ENCODE results near the gene CD160. TPM values are rescaled to one million over a fixed set of nuclear protein-coding genes. Genes with fewer than 3 reads are reported as not detected.
"Not testable (repeated sequence)": the region's sequence is repeated elsewhere in the genome, so short reads cannot be mapped to it uniquely, and the experiment has no call there.

The CD160 gene
- total RNA-seq, 1 experiment from 2014 or later, result not detected

GRCh38 chr1:145730900-145731299 lies 11.6 kb downstream of the CD160 start:
- Histone ChIP-seq H3K4me3 (no peak overlapping the region), H3K9me3 (no peaks in the 10 kb centered on the region), H3K27me3 (no peaks in the 10 kb centered on the region), H3K36me3 (no peaks in the 10 kb centered on the region)
- no peak for DNase-seq

GRCh38 chr1:145736191-145736590 lies 16.9 kb downstream of the CD160 start:
- Histone ChIP-seq H3K27me3 (no peaks in the 10 kb centered on the region), H3K9me3 (no peaks in the 10 kb centered on the region), H3K36me3 (peaks cover 11% of the 10 kb centered on the region), H3K4me3 (no peak overlapping the region)
- no peak for DNase-seq

GRCh38 chr1:145740269-145740668 lies 21.0 kb downstream of the CD160 start:
- no peak for DNase-seq
- H3K27me3 ChIP-seq, result no peaks in the 10 kb centered on the region
- no peaks in the 10 kb centered on the region for H3K9me3 ChIP-seq
- H3K36me3 ChIP-seq, result peaks cover 46% of the 10 kb centered on the region
- H3K4me3 ChIP-seq, result no peak overlapping the region

GRCh38 chr1:145747398-145748247 lies 28.3 kb downstream of the CD160 start:
- Histone ChIP-seq H3K9me3 (no peaks in the 10 kb centered on the region), H3K4me3 (no peak overlapping the region), H3K36me3 (peaks cover 73% of the 10 kb centered on the region), H3K27me3 (no peaks in the 10 kb centered on the region)
- no peak for DNase-seq

- no peak overlapping the region for H3K4me3 ChIP-seq
- H3K36me3 ChIP-seq, result peaks cover 55% of the 10 kb centered on the region
- H3K27me3 ChIP-seq, result no peaks in the 10 kb centered on the region
- no peaks in the 10 kb centered on the region for H3K9me3 ChIP-seq
- DNase-seq, result no peak
Measured at GRCh38 chr1:145750426-145750825, 31.1 kb downstream of the CD160 start.

- H3K9me3 ChIP-seq, result no peaks in the 10 kb centered on the region
- peaks cover 47% of the 10 kb centered on the region for H3K36me3 ChIP-seq
- H3K4me3 ChIP-seq, result no peak overlapping the region
- no peaks in the 10 kb centered on the region for H3K27me3 ChIP-seq
- DNase-seq, result peak; percentile 83
Measured at GRCh38 chr1:145751491-145752037, 32.3 kb downstream of the CD160 start.

GRCh38 chr1:145757420-145757819 lies 38.1 kb downstream of the CD160 start:
- H3K36me3 ChIP-seq, result peaks cover 53% of the 10 kb centered on the region
- DNase-seq, result no peak
- H3K4me3 ChIP-seq, result no peak overlapping the region
- peaks cover 7% of the 10 kb centered on the region for H3K9me3 ChIP-seq
- H3K27me3 ChIP-seq, result no peaks in the 10 kb centered on the region

- DNase-seq, result peak; percentile 33
- no peaks in the 10 kb centered on the region for H3K27me3 ChIP-seq
- peaks cover 7% of the 10 kb centered on the region for H3K9me3 ChIP-seq
- H3K4me3 ChIP-seq, result no peak overlapping the region
- H3K36me3 ChIP-seq, result peaks cover 60% of the 10 kb centered on the region
Measured at GRCh38 chr1:145758116-145758515, 38.8 kb downstream of the CD160 start.

GRCh38 chr1:145758575-145758974 lies 39.3 kb downstream of the CD160 start:
- no peak overlapping the region for H3K4me3 ChIP-seq
- H3K9me3 ChIP-seq, result peaks cover 7% of the 10 kb centered on the region
- no peak for DNase-seq
- no peaks in the 10 kb centered on the region for H3K27me3 ChIP-seq
- peaks cover 62% of the 10 kb centered on the region for H3K36me3 ChIP-seq

- Histone ChIP-seq H3K27me3 (no peaks in the 10 kb centered on the region), H3K9me3 (peaks cover 7% of the 10 kb centered on the region), H3K36me3 (peaks cover 59% of the 10 kb centered on the region), H3K4me3 (no peak overlapping the region)
- DNase-seq, result no peak
Measured at GRCh38 chr1:145759721-145760120, 40.4 kb downstream of the CD160 start.

GRCh38 chr1:145760395-145760949 lies 41.2 kb downstream of the CD160 start:
- not testable (repeated sequence) for DNase-seq, H3K27me3 ChIP-seq, H3K4me3 ChIP-seq, H3K9me3 ChIP-seq
- H3K36me3 ChIP-seq, result peaks cover 58% of the 10 kb centered on the region

GRCh38 chr1:145761498-145761897 lies 42.2 kb downstream of the CD160 start:
- H3K4me3 ChIP-seq, H3K27me3 ChIP-seq, H3K9me3 ChIP-seq, DNase-seq: not testable (repeated sequence)
- peaks cover 58% of the 10 kb centered on the region for H3K36me3 ChIP-seq

- DNase-seq, H3K4me3 ChIP-seq, H3K27me3 ChIP-seq, H3K9me3 ChIP-seq: not testable (repeated sequence)
- H3K36me3 ChIP-seq, result peaks cover 57% of the 10 kb centered on the region
Measured at GRCh38 chr1:145762001-145762400, 42.7 kb downstream of the CD160 start.

GRCh38 chr1:145764231-145764940 lies 45.1 kb downstream of the CD160 start:
- H3K36me3 ChIP-seq, result peaks cover 51% of the 10 kb centered on the region
- not testable (repeated sequence) for H3K4me3 ChIP-seq, H3K9me3 ChIP-seq, DNase-seq, H3K27me3 ChIP-seq

- peaks cover 46% of the 10 kb centered on the region for H3K36me3 ChIP-seq
- not testable (repeated sequence) for H3K4me3 ChIP-seq, DNase-seq, H3K27me3 ChIP-seq, H3K9me3 ChIP-seq
Measured at GRCh38 chr1:145765127-145765526, 45.8 kb downstream of the CD160 start.

GRCh38 chr1:145765585-145766360 lies 46.5 kb downstream of the CD160 start:
- not testable (repeated sequence) for H3K9me3 ChIP-seq, DNase-seq, H3K27me3 ChIP-seq, H3K4me3 ChIP-seq
- peaks cover 48% of the 10 kb centered on the region for H3K36me3 ChIP-seq

All from MG63 (cell line).